H1 (cell line): ENCODE data around the gene LCE4A. TPM values are rescaled to one million over a fixed set of nuclear protein-coding genes. Genes with fewer than 3 reads are reported as not detected.

ENCODE experiments used
- CTCF ChIA-PET: fragments of 300-600 bp; sonication (Branson Sonifier 250); formaldehyde crosslinking; loops from one replicate; lab custom pipeline; 2021; ENCODE audit not compliant: partially characterized antibody; lab: Charles Lee
- POLR2A ChIA-PET: fragments of 300-600 bp; sonication (Branson Sonifier 250); formaldehyde crosslinking; loops from one replicate; lab custom pipeline; 2021; ENCODE audit warnings: inconsistent platforms; ENCODE audit not compliant: partially characterized antibody; lab: Charles Lee
- DNase-seq, 2 experiments: peaks; one replicate each; pipeline versions ENCODE4 v3.0.0 to v3.0.0-alpha.2; 2010 to 2022; ENCODE audit warnings: low spot score in 2 of 2, low read depth in 1 of 2, mixed read lengths in 1 of 2
- FAIRE-seq: peaks from 2 replicates; lab custom pipeline; 2011; peaks lifted over from hg19 to GRCh38; lab: Jason Lieb, UNC
- H2AFZ ChIP-seq: 2 replicates; pipeline ENCODE4 v1.8.1; 2012; ENCODE audit warnings: low read length, inconsistent platforms
- H2AK5ac ChIP-seq: 2 replicates; pipeline ENCODE4 v1.6.1; 2013; ENCODE audit warnings: low read depth, low read length
- H2BK120ac ChIP-seq: replicated peaks from 2 replicates; pipeline ENCODE3; 2013; ENCODE audit warnings: low read depth, low read length, inconsistent platforms
- H2BK12ac ChIP-seq: 2 replicates; pipeline ENCODE4 v1.6.1; 2013; ENCODE audit warnings: low read depth, low read length
- H2BK15ac ChIP-seq: 2 replicates; pipeline ENCODE4 v1.6.1; 2013; ENCODE audit warnings: low read length
- H2BK20ac ChIP-seq: 2 replicates; pipeline ENCODE4 v1.6.1; 2013; ENCODE audit warnings: low read length
- H2BK5ac ChIP-seq: 2 replicates; pipeline ENCODE4 v1.6.1; 2013; ENCODE audit warnings: low read depth, low read length
- H3K14ac ChIP-seq: 2 replicates; pipeline ENCODE4 v1.6.1; 2013; ENCODE audit warnings: inconsistent platforms; ENCODE audit not compliant: insufficient read length
- H3K18ac ChIP-seq: 2 replicates; pipeline ENCODE4 v1.6.1; 2013; ENCODE audit warnings: low read length; ENCODE audit errors: extremely low read depth
- H3K23ac ChIP-seq: 2 replicates; pipeline ENCODE4 v1.6.1; 2013; ENCODE audit warnings: inconsistent platforms; ENCODE audit not compliant: insufficient read length
- H3K23me2 ChIP-seq: 2 replicates; pipeline ENCODE4 v1.6.1; 2013; ENCODE audit warnings: low read depth, low read length
- H3K27ac ChIP-seq: 2 replicates; pipeline ENCODE4 v1.6.1; 2011; ENCODE audit warnings: low read depth, low read length, inconsistent platforms
- H3K27me3 ChIP-seq, 4 experiments: replicated peaks in 1 of 4; 1 replicate in 1 of 4; 2 replicates in 3 of 4; pipeline versions ENCODE4 v1.6.1 to v1.8.1; 2011 to 2013; ENCODE audit warnings: low read length in 3 of 4, mild to moderate bottlenecking in 3 of 4, inconsistent platforms in 2 of 4, mixed read lengths in 2 of 4, moderate library complexity in 1 of 4; ENCODE audit not compliant: control insufficient read depth in 3 of 4, insufficient read depth in 3 of 4; ENCODE audit errors: extremely low read depth in 1 of 4
- H3K36me3 ChIP-seq, 4 experiments: 2 replicates each; pipeline versions ENCODE4 v1.6.1 to v1.8.1; 2011 to 2013; ENCODE audit warnings: mild to moderate bottlenecking in 4 of 4, low read length in 3 of 4, moderate library complexity in 2 of 4, control low read depth in 1 of 4, inconsistent platforms in 1 of 4; ENCODE audit not compliant: insufficient read depth in 4 of 4, control insufficient read depth in 2 of 4
- H3K4ac ChIP-seq: replicated peaks from 2 replicates; pipeline ENCODE3; 2013; ENCODE audit warnings: low read length, low read depth, mixed read lengths, inconsistent platforms; ENCODE audit not compliant: insufficient read length
- H3K4me1 ChIP-seq, 4 experiments: replicated peaks in 1 of 4; 1 replicate in 1 of 4; 2 replicates in 3 of 4; pipeline versions ENCODE4 v1.6.1 to v1.8.1; 2011 to 2013; ENCODE audit warnings: low read length in 3 of 4, inconsistent platforms in 2 of 4, mixed read lengths in 1 of 4; ENCODE audit not compliant: insufficient read depth in 4 of 4, control insufficient read depth in 3 of 4
- H3K4me2 ChIP-seq, 2 experiments: 2 replicates each; pipeline versions ENCODE4 v1.6.1 to v1.8.1; 2011 to 2013; ENCODE audit warnings: low read depth in 2 of 2, low read length in 2 of 2, control low read depth in 1 of 2, inconsistent platforms in 1 of 2, mild to moderate bottlenecking in 1 of 2; ENCODE audit not compliant: insufficient read depth in 1 of 2
- H3K4me3 ChIP-seq, 4 experiments: fragments of 200-600, 300-600 bp in 1 of 4; sonication (generic), shearing (Covaris generic), sonication (Bioruptor Twin) in 1 of 4; 2 replicates each; pipeline versions ENCODE4 v1.5.1 to v1.8.1; 2011 to 2016; ENCODE audit warnings: low read length in 4 of 4, low read depth in 3 of 4, control low read depth in 2 of 4, inconsistent platforms in 2 of 4, mild to moderate bottlenecking in 2 of 4, mixed read lengths in 1 of 4, moderate library complexity in 1 of 4; ENCODE audit not compliant: insufficient read depth in 2 of 4; ENCODE audit errors: extremely low read depth in 1 of 4
- H3K56ac ChIP-seq: replicated peaks from 2 replicates; pipeline ENCODE3; 2013; ENCODE audit warnings: low read depth, mild to moderate bottlenecking, mixed read lengths, low read length, inconsistent platforms; ENCODE audit not compliant: insufficient read length
- H3K79me1 ChIP-seq: 2 replicates; pipeline ENCODE4 v1.6.1; 2013; ENCODE audit warnings: low read depth, low read length, control low read depth
- H3K79me2 ChIP-seq, 2 experiments: 2 replicates each; pipeline versions ENCODE4 v1.6.1 to v1.8.1; 2012 to 2013; ENCODE audit warnings: low read length in 2 of 2, mild to moderate bottlenecking in 2 of 2, inconsistent platforms in 1 of 2; ENCODE audit not compliant: insufficient read depth in 2 of 2, control insufficient read depth in 1 of 2
- H3K9ac ChIP-seq, 4 experiments: replicated peaks in 1 of 4; 1 replicate in 1 of 4; 2 replicates in 3 of 4; pipeline versions ENCODE4 v1.6.1 to v1.8.1; 2011 to 2013; ENCODE audit warnings: low read depth in 3 of 4, low read length in 3 of 4, control low read depth in 2 of 4, mild to moderate bottlenecking in 2 of 4, moderate library complexity in 2 of 4, inconsistent platforms in 1 of 4; ENCODE audit errors: extremely low read depth in 1 of 4
- H3K9me3 ChIP-seq, 2 experiments: 2 replicates each; pipeline versions ENCODE4 v1.6.1 to v1.8.1; 2012 to 2013; ENCODE audit warnings: mild to moderate bottlenecking in 2 of 2, moderate library complexity in 2 of 2, control low read depth in 1 of 2, inconsistent platforms in 1 of 2, low read depth in 1 of 2, low read length in 1 of 2, mixed read lengths in 1 of 2; ENCODE audit not compliant: insufficient read depth in 2 of 2
- H4K20me1 ChIP-seq, 2 experiments: replicated peaks in 1 of 2; 2 replicates each; pipeline versions ENCODE3 to v1.8.1; 2011 to 2013; ENCODE audit warnings: inconsistent platforms in 2 of 2, low read length in 2 of 2, mild to moderate bottlenecking in 1 of 2; ENCODE audit not compliant: insufficient read depth in 2 of 2, control insufficient read depth in 1 of 2
- H4K5ac ChIP-seq: 2 replicates; pipeline ENCODE4 v1.6.1; 2013; ENCODE audit warnings: low read length, low read depth, mixed read lengths, inconsistent platforms; ENCODE audit not compliant: insufficient read length
- H4K8ac ChIP-seq: 2 replicates; pipeline ENCODE4 v1.8.0; 2013; ENCODE audit warnings: mild to moderate bottlenecking, moderate library complexity, low read length, inconsistent platforms; ENCODE audit not compliant: insufficient read depth; ENCODE audit errors: extremely low read depth
- H4K91ac ChIP-seq: replicated peaks from 2 replicates; pipeline ENCODE3; 2013; ENCODE audit warnings: low read length, mixed read lengths, inconsistent platforms; ENCODE audit not compliant: insufficient read length
- BCL11A ChIP-seq, 2 experiments: IDR thresholded peaks; one replicate each; pipeline ENCODE4 v1.6.1; 2011; ENCODE audit warnings: low read depth in 2 of 2, low read length in 2 of 2, mild to moderate bottlenecking in 2 of 2
- POU5F1 ChIP-seq: IDR thresholded peaks from 2 replicates; pipeline ENCODE4 v1.6.1; 2011; ENCODE audit warnings: low read depth, mild to moderate bottlenecking, low read length, moderate library complexity
- SAP30 ChIP-seq: fragments of 300-600 bp; sonication (generic); IDR thresholded peaks from 2 replicates; pipeline ENCODE4 v1.7.1; 2012; ENCODE audit warnings: low read length, moderate library complexity, mild to moderate bottlenecking, inconsistent platforms; ENCODE audit not compliant: insufficient read depth, insufficient replicate concordance
- SIN3A ChIP-seq, 2 experiments: IDR thresholded peaks in 1 of 2; conservative IDR thresholded peaks in 1 of 2; 2 replicates each; pipeline ENCODE4 v1.6.1; 2011 to 2012; ENCODE audit warnings: low read length in 2 of 2, improper control_type of control experiment in 1 of 2, low read depth in 1 of 2, mild to moderate bottlenecking in 1 of 2
- SIX5 ChIP-seq: IDR thresholded peaks from 2 replicates; pipeline ENCODE4 v1.6.1; 2011; ENCODE audit warnings: mild to moderate bottlenecking, low read depth, low read length
- TEAD4 ChIP-seq: IDR thresholded peaks from 2 replicates; pipeline ENCODE4 v1.6.1; 2012; ENCODE audit warnings: low read depth, low read length, inconsistent platforms, mixed read lengths
- WGBS, 2 experiments: shearing (Covaris generic) in 1 of 2; methylation state at CpG; one replicate each; pipeline versions ENCODE4 v1.1.6 to v1.1.7; 2013 to 2015; ENCODE audit warnings: low lambda C conversion rate in 2 of 2, mixed read lengths in 2 of 2, inconsistent platforms in 1 of 2, low coverage in 1 of 2, missing lambda C conversion rate in 1 of 2; ENCODE audit not compliant: insufficient replicate concordance in 2 of 2, insufficient coverage in 1 of 2, insufficient read length in 1 of 2; ENCODE audit errors: extremely low coverage in 1 of 2, missing lambda C conversion rate in 1 of 2; 5-methylcytosine and 5-hydroxymethylcytosine counted together
- polyA plus RNA-seq, 7 experiments: library from polyadenylated mRNA; depleted of rRNA in 3 of 7; stranded (reverse) in 5 of 7; unstranded in 2 of 7; fragments of >200 nt in 5 of 7; fragments of 200-250 nt in 2 of 7; gene quantifications; 1 replicate in 5 of 7; 2 replicates in 1 of 7; 4 replicates in 1 of 7; pipeline versions ENCODE4 v1.2.1 to v1.2.3, GENCODE V29; 2011 to 2013; ENCODE audit warnings: missing spikeins in 2 of 7, mixed read lengths in 2 of 7
- total RNA-seq: library from RNA; stranded (reverse); fragmentation: NEBNext Ultra II Directional; extraction: Animal tissue kit (Norgen Biotek cat#: 25700); gene quantifications from 2 replicates; pipeline ENCODE4 v1.2.1, GENCODE V29; 2021

Gene LCE4A
- total and polyA plus RNA-seq, 2 of the 8 experiments (the other 6 are each of a cell fraction or from before 2014, with no cell fraction given) = not detected

GRCh38 chr1:152681616-152682015, 26.3 kb upstream of the LCE4A start:
- CTCF ChIA-PET = interaction anchor here (0.6 kb wide), 1 partner anchor 189 kb away, joined by 3 read pairs; no protein-coding TSS in a partner anchor
- no peaks in the 10 kb centered on the region for H3K36me3 ChIP-seq
- H3K4me2 ChIP-seq = no peak overlapping the region
- no peaks in the 10 kb centered on the region for H3K27me3 ChIP-seq
- H2AFZ ChIP-seq = no peak overlapping the region
- H2BK12ac ChIP-seq = no peak overlapping the region
- H4K8ac ChIP-seq = no peak overlapping the region
- no peak overlapping the region for H3K4me3 ChIP-seq
- TF ChIP-seq TEAD4 (no peak), SIX5 (no peak), POU5F1 (no peak), SIN3A (conservative IDR thresholded peaks at IDR 0.05 in 1 of 2, IDR thresholded peaks at IDR 0.05 in 1 of 2; ENCODE audit: low read depth in 1 of 2, low read length in 2 of 2) (no peak), BCL11A (IDR thresholded peaks at IDR 0.05; ENCODE audit: low read depth in 2 of 2, low read length in 2 of 2) (no peak), SAP30 (no peak)
- H3K27ac ChIP-seq = no peak overlapping the region
- no peak overlapping the region for H4K5ac ChIP-seq
- H2BK120ac ChIP-seq = no peak overlapping the region
- no peak overlapping the region for H3K14ac ChIP-seq
- H2BK15ac ChIP-seq = no peak overlapping the region
- no peak overlapping the region for H2BK5ac ChIP-seq
- no peaks in the 10 kb centered on the region for H3K23me2 ChIP-seq
- H3K4me1 ChIP-seq = no peaks in the 10 kb centered on the region
- peaks cover 76 to 77% of the 10 kb centered on the region in 2 experiments for H3K9me3 ChIP-seq
- POLR2A ChIA-PET = no interaction called here
- no peaks in the 10 kb centered on the region for H3K79me2 ChIP-seq
- H3K79me1 ChIP-seq = no peaks in the 10 kb centered on the region
- no peak overlapping the region for H3K9ac ChIP-seq
- no peak for DNase-seq
- H4K91ac ChIP-seq = no peak overlapping the region
- H4K20me1 ChIP-seq = no peaks in the 10 kb centered on the region
- no peak for FAIRE-seq
- H2AK5ac ChIP-seq = no peak overlapping the region
- H3K18ac ChIP-seq = no peak overlapping the region
- no peak overlapping the region for H3K56ac ChIP-seq
- 69% methylated on average over 2 of the region's 2 CpGs; no CpG with 5 or more reads in 1 of the 2 experiments for WGBS, 2 experiments
- H3K23ac ChIP-seq = no peak overlapping the region
- no peak overlapping the region for H2BK20ac ChIP-seq
- no peak overlapping the region for H3K4ac ChIP-seq
